ENCODE measurements around the gene ROBO3.

DNA sequence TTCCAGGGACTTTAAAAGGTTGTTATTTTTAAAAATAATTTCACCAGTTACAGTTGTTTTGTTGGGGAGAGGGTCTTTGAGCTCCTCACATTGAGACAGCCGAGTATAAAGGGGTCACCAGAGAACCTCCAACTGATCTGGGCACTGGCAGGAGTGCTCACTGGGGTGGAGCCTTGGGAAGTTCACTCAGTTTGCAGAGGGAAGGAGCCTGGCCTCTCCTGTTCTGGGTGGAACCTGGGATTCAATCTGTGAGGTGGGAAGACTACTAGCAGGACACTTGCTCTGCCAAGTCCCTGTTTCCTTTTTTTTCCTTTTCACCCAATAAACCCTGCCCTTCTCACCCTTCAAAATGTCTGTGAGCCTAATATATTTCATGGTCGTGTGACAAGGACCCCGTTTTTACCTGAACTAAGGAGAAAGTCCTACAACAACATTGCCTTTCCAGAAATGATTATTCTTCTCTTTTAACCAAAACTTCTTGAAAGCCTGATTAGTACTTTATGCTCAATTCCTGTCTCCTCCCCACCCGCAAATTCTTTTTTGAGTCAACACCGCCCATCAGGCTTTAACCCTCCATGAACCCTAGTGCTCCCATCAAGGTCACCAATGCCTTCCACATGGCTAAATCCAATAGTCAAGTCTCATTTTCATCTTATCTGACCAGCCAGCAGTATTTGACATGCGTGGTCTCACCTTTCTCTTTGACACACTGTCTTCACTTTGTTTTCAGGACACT lies 43.1 kb upstream of the ROBO3 start:
- TF ChIP-seq ZFP69B (tag by site-specific recombination; IDR thresholded peaks at IDR 0.05) = no peak
- TF ChIP-seq, protein P1, sequence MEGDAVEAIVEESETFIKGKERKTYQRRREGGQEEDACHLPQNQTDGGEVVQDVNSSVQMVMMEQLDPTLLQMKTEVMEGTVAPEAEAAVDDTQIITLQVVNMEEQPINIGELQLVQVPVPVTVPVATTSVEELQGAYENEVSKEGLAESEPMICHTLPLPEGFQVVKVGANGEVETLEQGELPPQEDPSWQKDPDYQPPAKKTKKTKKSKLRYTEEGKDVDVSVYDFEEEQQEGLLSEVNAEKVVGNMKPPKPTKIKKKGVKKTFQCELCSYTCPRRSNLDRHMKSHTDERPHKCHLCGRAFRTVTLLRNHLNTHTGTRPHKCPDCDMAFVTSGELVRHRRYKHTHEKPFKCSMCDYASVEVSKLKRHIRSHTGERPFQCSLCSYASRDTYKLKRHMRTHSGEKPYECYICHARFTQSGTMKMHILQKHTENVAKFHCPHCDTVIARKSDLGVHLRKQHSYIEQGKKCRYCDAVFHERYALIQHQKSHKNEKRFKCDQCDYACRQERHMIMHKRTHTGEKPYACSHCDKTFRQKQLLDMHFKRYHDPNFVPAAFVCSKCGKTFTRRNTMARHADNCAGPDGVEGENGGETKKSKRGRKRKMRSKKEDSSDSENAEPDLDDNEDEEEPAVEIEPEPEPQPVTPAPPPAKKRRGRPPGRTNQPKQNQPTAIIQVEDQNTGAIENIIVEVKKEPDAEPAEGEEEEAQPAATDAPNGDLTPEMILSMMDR (tag by site-specific recombination; IDR thresholded peaks at IDR 0.05) = no peak
- TF ChIP-seq, protein P2, sequence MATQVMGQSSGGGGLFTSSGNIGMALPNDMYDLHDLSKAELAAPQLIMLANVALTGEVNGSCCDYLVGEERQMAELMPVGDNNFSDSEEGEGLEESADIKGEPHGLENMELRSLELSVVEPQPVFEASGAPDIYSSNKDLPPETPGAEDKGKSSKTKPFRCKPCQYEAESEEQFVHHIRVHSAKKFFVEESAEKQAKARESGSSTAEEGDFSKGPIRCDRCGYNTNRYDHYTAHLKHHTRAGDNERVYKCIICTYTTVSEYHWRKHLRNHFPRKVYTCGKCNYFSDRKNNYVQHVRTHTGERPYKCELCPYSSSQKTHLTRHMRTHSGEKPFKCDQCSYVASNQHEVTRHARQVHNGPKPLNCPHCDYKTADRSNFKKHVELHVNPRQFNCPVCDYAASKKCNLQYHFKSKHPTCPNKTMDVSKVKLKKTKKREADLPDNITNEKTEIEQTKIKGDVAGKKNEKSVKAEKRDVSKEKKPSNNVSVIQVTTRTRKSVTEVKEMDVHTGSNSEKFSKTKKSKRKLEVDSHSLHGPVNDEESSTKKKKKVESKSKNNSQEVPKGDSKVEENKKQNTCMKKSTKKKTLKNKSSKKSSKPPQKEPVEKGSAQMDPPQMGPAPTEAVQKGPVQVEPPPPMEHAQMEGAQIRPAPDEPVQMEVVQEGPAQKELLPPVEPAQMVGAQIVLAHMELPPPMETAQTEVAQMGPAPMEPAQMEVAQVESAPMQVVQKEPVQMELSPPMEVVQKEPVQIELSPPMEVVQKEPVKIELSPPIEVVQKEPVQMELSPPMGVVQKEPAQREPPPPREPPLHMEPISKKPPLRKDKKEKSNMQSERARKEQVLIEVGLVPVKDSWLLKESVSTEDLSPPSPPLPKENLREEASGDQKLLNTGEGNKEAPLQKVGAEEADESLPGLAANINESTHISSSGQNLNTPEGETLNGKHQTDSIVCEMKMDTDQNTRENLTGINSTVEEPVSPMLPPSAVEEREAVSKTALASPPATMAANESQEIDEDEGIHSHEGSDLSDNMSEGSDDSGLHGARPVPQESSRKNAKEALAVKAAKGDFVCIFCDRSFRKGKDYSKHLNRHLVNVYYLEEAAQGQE (tag by site-specific recombination; IDR thresholded peaks at IDR 0.05) = no peak
- TF ChIP-seq, protein P3, sequence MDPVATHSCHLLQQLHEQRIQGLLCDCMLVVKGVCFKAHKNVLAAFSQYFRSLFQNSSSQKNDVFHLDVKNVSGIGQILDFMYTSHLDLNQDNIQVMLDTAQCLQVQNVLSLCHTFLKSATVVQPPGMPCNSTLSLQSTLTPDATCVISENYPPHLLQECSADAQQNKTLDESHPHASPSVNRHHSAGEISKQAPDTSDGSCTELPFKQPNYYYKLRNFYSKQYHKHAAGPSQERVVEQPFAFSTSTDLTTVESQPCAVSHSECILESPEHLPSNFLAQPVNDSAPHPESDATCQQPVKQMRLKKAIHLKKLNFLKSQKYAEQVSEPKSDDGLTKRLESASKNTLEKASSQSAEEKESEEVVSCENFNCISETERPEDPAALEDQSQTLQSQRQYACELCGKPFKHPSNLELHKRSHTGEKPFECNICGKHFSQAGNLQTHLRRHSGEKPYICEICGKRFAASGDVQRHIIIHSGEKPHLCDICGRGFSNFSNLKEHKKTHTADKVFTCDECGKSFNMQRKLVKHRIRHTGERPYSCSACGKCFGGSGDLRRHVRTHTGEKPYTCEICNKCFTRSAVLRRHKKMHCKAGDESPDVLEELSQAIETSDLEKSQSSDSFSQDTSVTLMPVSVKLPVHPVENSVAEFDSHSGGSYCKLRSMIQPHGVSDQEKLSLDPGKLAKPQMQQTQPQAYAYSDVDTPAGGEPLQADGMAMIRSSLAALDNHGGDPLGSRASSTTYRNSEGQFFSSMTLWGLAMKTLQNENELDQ (tag by site-specific recombination; IDR thresholded peaks at IDR 0.05; ENCODE audit: low read depth) = no peak
- no peak for TF ChIP-seq ZBTB8A (tag by site-specific recombination; IDR thresholded peaks at IDR 0.05)
- no peak for TF ChIP-seq ZNF76 (tag by site-specific recombination; IDR thresholded peaks at IDR 0.05; ENCODE audit: borderline replicate concordance, low read depth)
- no peak for TF ChIP-seq ZBTB21 (tag by site-specific recombination; IDR thresholded peaks at IDR 0.05)
- TF ChIP-seq ZNF266 (tag by site-specific recombination; IDR thresholded peaks at IDR 0.05; ENCODE audit: low read depth) = no peak
- no peak for TF ChIP-seq ZNF311 (tag by site-specific recombination; IDR thresholded peaks at IDR 0.05; ENCODE audit: borderline replicate concordance)
- TF ChIP-seq, protein P4, sequence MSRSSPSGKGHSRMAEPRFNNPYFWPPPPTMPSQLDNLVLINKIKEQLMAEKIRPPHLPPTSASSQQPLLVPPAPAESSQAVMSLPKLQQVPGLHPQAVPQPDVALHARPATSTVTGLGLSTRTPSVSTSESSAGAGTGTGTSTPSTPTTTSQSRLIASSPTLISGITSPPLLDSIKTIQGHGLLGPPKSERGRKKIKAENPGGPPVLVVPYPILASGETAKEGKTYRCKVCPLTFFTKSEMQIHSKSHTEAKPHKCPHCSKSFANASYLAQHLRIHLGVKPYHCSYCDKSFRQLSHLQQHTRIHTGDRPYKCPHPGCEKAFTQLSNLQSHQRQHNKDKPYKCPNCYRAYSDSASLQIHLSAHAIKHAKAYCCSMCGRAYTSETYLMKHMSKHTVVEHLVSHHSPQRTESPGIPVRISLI (tag by site-specific recombination; IDR thresholded peaks at IDR 0.05) = no peak
- TF ChIP-seq ZNF394 (tag by site-specific recombination; IDR thresholded peaks at IDR 0.05; ENCODE audit: borderline replicate concordance) = no peak
- TF ChIP-seq ZFP37 (tag by site-specific recombination; IDR thresholded peaks at IDR 0.05) = no peak
